ENCODE data around the gene ADH1B. TPM values are rescaled to one million over a fixed set of nuclear protein-coding genes. Genes with fewer than 3 reads are reported as not detected.

The ADH1B gene
- total and polyA plus RNA-seq, 11 donors = 9.3 to 304 (median 39.2) TPM

GRCh38 chr4:99275050-99275449 lies 46.2 kb downstream of the ADH1B start:
- H3K27me3 ChIP-seq = no peaks in the 10 kb centered on the region
- H3K36me3 ChIP-seq = no peaks in the 10 kb centered on the region
- H3K27ac ChIP-seq = no peak overlapping the region
- ATAC-seq (no peak), DNase-seq (no peak)
- H3K9me3 ChIP-seq = peaks cover 0 to under 1% (median 0%) of the 10 kb centered on the region in 12 donors
- intact Hi-C loops (cut with DNase I) = loop anchor here in 1 of 10 donors (10.0 kb wide), 1 partner anchor 130 kb away; no protein-coding TSS in a partner anchor
- no peak overlapping the region for H3K4me3 ChIP-seq
- TF ChIP-seq, protein P1, sequence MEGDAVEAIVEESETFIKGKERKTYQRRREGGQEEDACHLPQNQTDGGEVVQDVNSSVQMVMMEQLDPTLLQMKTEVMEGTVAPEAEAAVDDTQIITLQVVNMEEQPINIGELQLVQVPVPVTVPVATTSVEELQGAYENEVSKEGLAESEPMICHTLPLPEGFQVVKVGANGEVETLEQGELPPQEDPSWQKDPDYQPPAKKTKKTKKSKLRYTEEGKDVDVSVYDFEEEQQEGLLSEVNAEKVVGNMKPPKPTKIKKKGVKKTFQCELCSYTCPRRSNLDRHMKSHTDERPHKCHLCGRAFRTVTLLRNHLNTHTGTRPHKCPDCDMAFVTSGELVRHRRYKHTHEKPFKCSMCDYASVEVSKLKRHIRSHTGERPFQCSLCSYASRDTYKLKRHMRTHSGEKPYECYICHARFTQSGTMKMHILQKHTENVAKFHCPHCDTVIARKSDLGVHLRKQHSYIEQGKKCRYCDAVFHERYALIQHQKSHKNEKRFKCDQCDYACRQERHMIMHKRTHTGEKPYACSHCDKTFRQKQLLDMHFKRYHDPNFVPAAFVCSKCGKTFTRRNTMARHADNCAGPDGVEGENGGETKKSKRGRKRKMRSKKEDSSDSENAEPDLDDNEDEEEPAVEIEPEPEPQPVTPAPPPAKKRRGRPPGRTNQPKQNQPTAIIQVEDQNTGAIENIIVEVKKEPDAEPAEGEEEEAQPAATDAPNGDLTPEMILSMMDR (IDR thresholded peaks at IDR 0.05) = no peak
- TF ChIP-seq POLR2A (IDR thresholded peaks at IDR 0.05) = no peak
- 81 to 86% (median 84%) methylated on average over 5 of the region's 5 CpGs for WGBS, 4 donors
- peaks cover 0 to 3% (median 0%) of the 10 kb centered on the region in 12 donors for H3K4me1 ChIP-seq

GRCh38 chr4:99273704-99274103 lies 47.5 kb downstream of the ADH1B start:
- ATAC-seq = peak in 1 of 4 donors; percentile 68
- peak overlapping the region in 5 of 12 donors; percentile 2 to 54 (median 19) for H3K27ac ChIP-seq
- DNase-seq = peak in 1 of 5 donors; percentile 26

DNA sequence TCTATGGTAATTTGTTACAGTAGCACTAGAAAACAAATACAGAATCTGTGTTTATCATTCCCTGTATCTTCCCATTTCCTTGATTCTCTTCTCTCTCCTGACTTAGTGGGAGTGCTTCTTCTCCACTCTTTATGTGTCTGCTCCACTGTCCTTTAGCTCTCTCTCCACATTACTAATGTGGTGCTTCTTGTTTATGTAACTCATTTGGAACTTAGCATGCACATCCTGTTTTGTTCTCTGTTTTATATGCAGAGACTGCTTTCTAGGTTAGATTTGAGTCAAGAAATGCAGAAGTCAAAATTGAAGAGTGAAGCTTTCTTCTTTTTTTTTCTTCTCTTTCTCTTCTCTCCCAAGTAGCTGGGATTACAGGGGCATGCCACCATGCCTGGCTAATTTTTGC lies 56.3 kb downstream of the ADH1B start:
- ATAC-seq (no peak), DNase-seq (no peak)
- Histone ChIP-seq H3K4me3 (no peak overlapping the region), H3K4me1 (peaks cover 0 to 2% (median 0%) of the 10 kb centered on the region in 12 donors), H3K27ac (no peak overlapping the region), H3K27me3 (no peaks in the 10 kb centered on the region), H3K9me3 (peaks cover 0 to 19% (median 0%) of the 10 kb centered on the region in 12 donors), H3K36me3 (no peaks in the 10 kb centered on the region)
- TF ChIP-seq POLR2A (IDR thresholded peaks at IDR 0.05) = no peak
- TF ChIP-seq, protein P1 (IDR thresholded peaks at IDR 0.05) = no peak
- intact Hi-C loops (cut with DNase I) = no loop called here

More at GRCh38 chr4:99273704-99274103, 47.5 kb downstream of the ADH1B start:
- Histone ChIP-seq H3K36me3 (no peaks in the 10 kb centered on the region), H3K4me1 (peaks cover 0 to 3% (median 0%) of the 10 kb centered on the region in 12 donors), H3K27me3 (no peaks in the 10 kb centered on the region), H3K4me3 (no peak overlapping the region), H3K9me3 (peaks cover 0 to 3% (median 0%) of the 10 kb centered on the region in 12 donors)
- TF ChIP-seq, protein P1 (IDR thresholded peaks at IDR 0.05) = no peak
- TF ChIP-seq POLR2A (IDR thresholded peaks at IDR 0.05) = no peak
- intact Hi-C loops (cut with DNase I) = loop anchor here in 1 of 10 donors (10.0 kb wide), 1 partner anchor 131 kb away; no protein-coding TSS in a partner anchor
- 70 to 80% (median 75%) methylated on average over 2 of the region's 2 CpGs for WGBS, 4 donors

Other genes starting within 250 kb of the ADH1B start
- gene ADH5, start 232.6 kb downstream of the ADH1B start, total RNA-seq = 100 to 1,000 TPM; 122 to 246 (median 145) TPM
- 100 to 1,000 TPM; 104 to 135 TPM for gene ADH5, start 232.6 kb downstream of the ADH1B start, polyA plus RNA-seq
- gene ADH4, start 177.1 kb downstream of the ADH1B start, total RNA-seq = not detected
- gene ADH4, start 177.1 kb downstream of the ADH1B start, polyA plus RNA-seq = under 1 TPM in 1 of 2 donors, not detected in 1; 0.12 TPM
- gene ADH6, start 102.2 kb downstream of the ADH1B start, total RNA-seq = not detected
- gene ADH6, start 102.2 kb downstream of the ADH1B start, polyA plus RNA-seq = not detected
- 1 to 10 TPM in 1 of 9 donors, under 1 TPM in 1, not detected in 7; 0.25 to 1.9 TPM for gene ADH1A, start 30.4 kb downstream of the ADH1B start, total RNA-seq
- gene ADH1A, start 30.4 kb downstream of the ADH1B start, polyA plus RNA-seq = not detected
- 10 to 100 TPM in 1 of 9 donors, 1 to 10 TPM in 8; 1.6 to 14.3 (median 2.8) TPM for gene ADH1C, start 31.3 kb upstream of the ADH1B start, total RNA-seq
- gene ADH1C, start 31.3 kb upstream of the ADH1B start, polyA plus RNA-seq = 1 to 10 TPM in 1 of 2 donors, under 1 TPM in 1; 0.64 to 2.8 TPM
- not detected for gene ADH7, start 113.9 kb upstream of the ADH1B start, total RNA-seq
- not detected for gene ADH7, start 113.9 kb upstream of the ADH1B start, polyA plus RNA-seq
- gene C4orf17, start 189.6 kb upstream of the ADH1B start, total RNA-seq = not detected
- gene C4orf17, start 189.6 kb upstream of the ADH1B start, polyA plus RNA-seq = not detected
- gene TRMT10A, start 242.6 kb upstream of the ADH1B start, total RNA-seq = 1 to 10 TPM; 1.8 to 5.1 (median 4.1) TPM
- 1 to 10 TPM; 1.8 to 4.8 TPM for gene TRMT10A, start 242.6 kb upstream of the ADH1B start, polyA plus RNA-seq